ENCODE measurements around the gene KRT73.

GRCh38 chr12:52663420-52663819 is 45.1 kb upstream of the KRT73 start:
- TF ChIP-seq CTCF (IDR thresholded peaks at IDR 0.05) (no peak), POLR2A (IDR thresholded peaks at IDR 0.05) (no peak), EP300 (IDR thresholded peaks at IDR 0.05) (no peak)
